Stimulated activated CD8-positive, alpha-beta memory T cell treated with anti-CD3 and anti-CD28 coated beads, Interleukin-4, amount 100 ng/mL, for 4 hours (primary cell): ENCODE measurements around the gene MED13L.

Source experiments
- DNase-seq, 2 donors: peaks; one replicate each; pipeline ENCODE4 v3.0.0-alpha.2; 2020; ENCODE audit warnings: low read depth in 2 of 2, low spot score in 1 of 2

The MED13L gene

DNA sequence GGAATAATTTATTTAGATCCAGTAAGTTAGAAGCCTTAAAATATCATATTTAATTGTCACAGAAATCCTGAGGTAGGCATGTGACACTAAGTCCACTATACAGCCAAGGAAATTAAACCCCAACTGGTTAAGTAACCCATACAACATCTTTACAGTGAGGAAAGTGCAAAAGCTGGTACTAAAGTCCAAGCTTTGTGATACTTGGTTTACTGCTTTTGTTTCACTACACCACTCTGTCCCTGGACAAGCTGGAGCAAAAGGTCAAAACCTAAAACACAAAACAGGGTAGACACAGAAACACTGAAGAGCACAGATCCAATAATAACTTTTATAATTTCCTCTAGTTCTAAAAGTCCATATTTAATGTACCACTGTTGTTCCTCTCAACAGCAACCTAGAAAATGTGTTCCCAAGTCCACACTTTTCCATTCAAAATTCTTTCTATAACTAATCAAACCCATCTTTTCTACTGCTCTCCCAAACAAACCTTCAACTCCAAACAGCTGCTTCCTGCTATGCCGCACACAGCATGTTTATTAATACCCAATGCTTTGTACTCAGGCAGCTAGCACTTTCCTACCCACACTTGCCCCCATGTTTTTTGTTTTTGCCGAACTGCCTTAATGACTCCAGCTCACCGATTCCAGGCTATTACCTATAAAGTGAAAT, 90.9 kb downstream of the MED13L start:
- no peak for DNase-seq

- no peak for DNase-seq
Measured at GRCh38 chr12:116184763-116185162, 92.7 kb downstream of the MED13L start.

DNA sequence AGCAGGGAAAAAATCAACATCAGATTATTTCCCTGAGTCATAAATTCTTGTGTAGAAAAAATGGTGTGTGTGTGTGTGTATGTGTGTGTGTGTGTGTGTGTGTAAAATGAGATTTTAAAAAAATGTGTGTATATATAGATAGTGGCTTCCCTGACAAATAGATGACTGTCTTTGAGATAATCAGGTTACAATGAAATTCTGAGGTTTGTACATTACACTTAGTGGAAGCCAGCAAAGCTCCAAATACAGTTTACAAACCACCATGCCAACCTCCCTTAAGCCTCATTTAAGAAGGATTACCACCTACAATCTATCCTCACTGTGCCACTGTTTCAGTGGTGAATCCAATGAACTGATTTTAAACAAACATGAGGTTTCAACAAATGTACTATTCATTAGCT, 93.8 kb downstream of the MED13L start:
- no peak for DNase-seq

DNA sequence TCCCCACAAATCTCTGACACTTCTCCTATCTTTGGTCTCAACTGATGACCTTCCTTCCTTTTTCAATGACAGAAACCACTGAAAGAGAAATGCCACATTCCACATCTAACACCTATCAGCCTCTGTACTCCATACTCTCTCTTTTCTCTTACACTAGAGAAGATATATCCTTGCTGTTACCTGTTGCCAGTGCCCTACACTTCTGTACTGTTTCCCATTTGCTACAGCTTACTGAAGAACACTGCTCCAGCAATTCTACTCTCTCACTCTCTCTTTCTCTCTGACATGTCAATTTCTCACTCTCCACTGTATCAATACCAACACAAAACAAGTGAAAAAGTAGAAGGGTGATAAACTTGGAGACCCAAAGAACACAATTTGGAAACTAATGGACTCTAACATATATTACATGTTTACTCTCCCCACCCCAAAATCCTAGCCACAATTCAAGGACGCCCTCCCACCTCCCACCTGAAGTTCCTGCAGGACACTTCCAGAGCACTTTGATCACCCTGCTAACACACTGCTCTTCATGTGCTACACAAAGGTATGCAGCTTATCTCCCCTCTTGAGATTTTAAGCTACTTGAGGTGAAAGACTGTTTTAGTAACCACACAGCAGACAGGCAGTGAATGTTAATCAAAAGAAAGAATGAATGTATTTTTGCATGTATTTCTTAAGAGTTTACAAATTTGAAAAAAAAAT, 95.0 kb downstream of the MED13L start:
- no peak for DNase-seq

- DNase-seq: no peak
Measured at GRCh38 chr12:116180448-116180847, 97.0 kb downstream of the MED13L start.

DNA sequence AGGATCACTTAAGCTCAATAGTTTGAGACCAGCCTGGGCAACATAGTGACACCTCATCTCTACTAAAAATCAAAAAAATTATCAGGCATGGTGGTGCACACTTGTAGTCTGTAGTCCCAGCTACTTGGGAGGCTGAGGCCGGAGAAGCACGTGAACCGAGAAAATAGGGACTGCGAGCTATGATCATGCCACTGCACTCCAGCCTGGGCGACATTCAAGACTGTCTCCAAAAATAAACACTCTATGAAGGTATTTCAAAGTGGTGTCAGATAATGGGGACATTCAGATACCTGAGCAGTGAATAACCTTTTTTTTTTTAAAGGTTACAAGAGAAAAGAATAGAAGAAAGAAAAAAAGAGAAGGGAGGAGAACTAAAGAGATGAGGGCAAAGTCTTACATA, 98.1 kb downstream of the MED13L start:
- no peak for DNase-seq

GRCh38 chr12:116177017-116177416, 100.5 kb downstream of the MED13L start:
- DNase-seq: no peak

DNA sequence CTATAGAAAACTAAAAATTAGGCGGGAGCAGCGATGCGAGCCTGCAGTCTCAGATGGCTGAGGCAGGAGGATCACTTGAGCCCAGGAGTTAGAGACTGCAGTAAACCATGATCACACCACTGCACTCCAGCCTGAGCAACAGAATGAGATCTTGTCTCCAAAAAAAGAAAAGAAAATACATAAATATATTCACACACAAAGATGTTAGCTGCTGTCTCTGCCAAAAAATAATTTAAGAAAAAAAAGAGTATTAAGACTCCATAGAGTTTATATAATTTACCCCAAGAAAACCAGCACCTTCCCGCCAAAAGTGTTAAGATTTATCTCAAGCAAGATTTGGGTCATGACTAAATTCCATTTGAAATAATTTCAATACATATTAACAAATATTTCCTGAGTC, 102.6 kb downstream of the MED13L start:
- DNase-seq: no peak

- DNase-seq: no peak
Measured at GRCh38 chr12:116174006-116174405, 103.5 kb downstream of the MED13L start.

DNA sequence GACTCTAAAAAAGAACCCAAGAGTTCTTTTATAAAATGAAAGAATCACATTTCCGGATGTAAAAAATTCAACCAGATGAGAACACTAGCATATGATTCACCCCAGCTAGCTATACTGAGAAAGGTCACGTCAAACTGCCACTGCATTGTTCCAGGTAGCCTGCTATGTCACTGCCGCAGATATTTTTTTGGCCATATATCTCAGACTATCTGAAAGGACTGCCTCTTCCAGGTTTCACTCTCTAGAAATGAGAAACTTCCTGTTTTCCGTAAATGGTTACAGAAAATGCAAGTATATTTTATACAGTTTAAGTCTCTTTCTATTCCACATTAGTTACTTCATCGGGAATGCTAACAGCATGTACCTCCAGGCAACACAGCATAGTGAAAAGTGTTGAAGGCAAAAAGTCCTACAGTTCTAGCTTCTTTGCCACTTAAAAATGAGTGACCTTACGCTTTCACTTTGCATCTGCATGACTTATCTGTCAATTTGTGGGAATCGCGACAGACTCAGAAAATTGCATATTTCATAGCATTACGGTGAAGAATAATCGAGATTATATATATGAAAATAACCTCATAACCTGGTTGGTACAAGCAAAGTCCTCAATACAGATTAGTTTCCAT, 105.2 kb downstream of the MED13L start:
- no peak for DNase-seq

- no peak for DNase-seq
Measured at GRCh38 chr12:116171549-116171948, 105.9 kb downstream of the MED13L start.

- no peak for DNase-seq
Measured at GRCh38 chr12:116169071-116169470, 108.4 kb downstream of the MED13L start.

DNA sequence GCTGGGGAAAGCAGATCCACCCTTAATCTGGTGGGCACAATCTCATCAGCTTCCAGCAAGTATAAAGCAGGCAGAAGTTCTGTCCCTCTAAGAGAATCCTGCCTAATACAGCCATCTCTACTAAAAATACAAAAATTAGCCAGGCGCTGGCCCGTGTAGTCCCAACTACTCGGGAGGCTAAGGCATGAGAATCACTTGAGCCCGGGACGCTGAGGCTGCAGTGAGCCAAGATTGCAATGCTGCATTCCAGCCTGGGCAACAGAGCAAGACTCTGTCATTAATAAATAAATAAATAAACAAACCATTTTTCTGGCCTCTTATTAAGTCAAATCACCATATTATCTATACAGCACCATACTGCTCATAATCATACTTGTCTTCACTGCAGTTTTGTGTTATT, 111.2 kb downstream of the MED13L start:
- DNase-seq: no peak

DNA sequence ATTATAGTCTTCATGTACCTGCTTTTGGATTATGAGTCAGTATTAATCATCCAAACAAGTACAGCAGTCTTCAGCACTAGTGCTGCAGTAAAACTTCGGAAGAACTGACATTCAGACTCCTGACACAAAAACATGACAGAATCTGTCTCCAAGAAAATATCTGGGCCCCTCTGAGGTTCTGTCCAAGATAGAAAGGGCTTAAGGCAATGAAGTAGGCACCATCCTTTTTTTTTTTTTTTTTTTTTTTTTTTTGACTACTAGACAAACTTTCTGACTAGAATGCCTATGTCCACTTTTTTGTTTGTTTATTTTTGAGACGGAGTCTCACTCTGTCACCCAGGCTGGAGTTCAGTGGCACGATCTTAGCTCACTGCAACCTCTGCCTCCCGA, 112.5 kb downstream of the MED13L start:
- DNase-seq: no peak

DNA sequence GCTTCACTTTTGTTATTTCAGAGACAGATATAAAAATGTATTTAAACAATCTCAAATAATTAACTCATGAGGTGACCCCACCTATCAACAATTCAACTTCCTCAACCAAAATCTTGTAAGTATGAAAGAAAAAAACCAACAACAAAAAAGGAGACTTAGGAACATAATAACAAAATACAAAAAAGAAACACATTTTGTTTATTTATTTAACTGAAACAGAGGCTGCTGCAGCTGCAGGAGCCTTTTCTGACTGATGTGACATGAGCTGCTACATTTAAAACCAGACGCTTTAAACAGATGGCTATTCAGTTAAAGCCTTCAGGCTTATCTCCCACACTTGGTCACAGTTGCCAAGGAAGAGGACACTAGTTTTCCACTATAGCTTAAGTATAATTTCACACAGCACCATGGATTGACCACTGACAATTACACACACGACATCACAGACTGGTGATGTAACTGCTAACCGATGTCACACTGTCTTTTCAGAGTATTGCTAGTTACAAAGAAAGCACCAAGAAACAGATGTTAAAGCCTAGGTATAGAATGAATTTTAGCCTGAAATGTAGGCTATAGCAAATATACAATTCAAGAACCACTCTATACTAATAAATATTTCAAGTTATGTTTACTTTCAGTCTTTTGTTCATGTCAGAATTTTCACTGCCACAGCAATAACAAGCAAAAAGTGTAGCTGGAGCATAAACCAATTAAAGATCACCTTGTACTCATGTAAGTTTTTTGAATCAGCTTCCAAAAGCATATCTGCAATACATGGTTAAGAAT, 113.0 kb downstream of the MED13L start:
- no peak for DNase-seq

DNA sequence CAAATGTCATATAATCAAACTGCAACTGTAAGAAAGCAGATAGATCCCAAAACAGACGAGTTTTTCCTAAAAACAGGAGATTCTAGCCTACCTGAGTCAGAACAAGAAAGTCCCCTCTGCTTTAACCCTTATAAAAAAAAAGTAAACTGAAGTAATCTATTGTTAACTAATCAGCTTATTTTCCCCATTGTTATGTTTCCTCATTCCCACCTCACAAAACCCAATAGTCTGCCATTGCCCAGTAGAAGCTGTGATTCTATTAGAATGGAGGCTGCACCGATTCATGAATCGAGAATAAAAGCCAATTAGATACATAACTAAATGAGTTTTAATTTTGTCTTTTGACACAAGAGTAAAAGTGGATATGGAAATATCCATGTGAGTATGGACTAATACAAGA, 115.4 kb downstream of the MED13L start:
- DNase-seq: no peak

DNA sequence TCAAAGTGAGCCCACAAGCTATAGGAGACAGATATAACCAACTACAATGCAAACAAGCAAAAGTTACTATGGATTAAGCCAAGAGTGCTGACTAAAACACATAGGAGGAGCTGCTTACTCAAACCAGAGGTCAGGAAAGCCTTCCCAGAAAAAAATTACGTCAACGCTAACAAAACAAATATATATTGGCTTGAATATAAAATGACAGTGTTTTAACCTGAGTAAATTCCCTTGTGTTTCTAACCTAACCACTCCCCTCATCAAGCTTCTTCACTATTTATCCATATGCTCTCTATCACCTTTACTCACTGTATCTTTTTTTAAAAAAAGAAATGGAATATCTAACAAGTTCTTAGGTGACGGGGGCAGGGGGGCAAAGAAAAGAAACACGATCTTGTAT, 115.9 kb downstream of the MED13L start:
- DNase-seq: no peak

DNA sequence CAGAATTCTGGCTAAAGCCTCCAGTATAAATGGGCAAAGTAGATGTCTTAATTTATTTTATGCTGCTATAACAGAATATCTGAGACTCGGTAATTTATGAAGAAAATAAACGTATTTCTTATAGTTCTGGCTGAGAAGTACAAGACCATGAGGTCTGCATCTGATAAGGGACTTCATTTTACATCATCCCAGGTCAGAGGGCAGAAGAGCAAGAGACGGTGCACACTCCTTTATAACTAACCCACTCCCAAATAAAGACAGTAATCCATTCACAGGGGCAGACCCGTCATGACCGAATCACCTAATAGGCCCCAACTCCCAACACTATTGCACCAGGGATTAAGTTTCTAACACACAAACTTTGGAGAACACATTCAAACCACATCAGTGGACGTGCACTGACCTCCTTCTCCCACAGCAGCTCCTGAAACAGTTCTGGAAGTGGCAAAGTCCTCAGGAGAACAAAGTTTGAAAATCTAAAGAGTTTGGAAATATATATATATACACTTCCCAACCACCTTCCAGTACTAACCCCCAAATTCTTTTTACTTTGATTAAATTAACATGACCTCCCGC, 116.5 kb downstream of the MED13L start:
- no peak for DNase-seq

DNA sequence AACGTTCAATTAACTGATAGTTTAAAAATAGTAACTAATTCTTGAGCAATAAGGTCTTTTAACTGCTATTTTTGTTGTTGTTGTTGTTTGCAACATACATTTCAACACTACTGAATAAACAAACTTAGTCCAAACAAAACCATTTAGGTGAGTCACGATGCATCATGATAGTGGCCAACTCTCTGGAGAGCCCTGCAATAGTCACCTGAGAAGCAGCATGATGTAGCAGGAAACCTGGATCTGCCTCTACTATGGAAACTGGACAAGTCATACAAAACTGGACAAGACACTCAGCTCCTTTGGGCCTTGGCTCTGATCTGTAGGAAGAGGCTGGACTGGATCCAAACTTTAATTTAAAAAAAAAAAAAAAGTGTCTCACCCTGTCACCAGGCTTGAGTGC, 117.3 kb downstream of the MED13L start:
- DNase-seq: no peak

GRCh38 chr12:116159593-116160200, 117.8 kb downstream of the MED13L start:
- DNase-seq: no peak

DNA sequence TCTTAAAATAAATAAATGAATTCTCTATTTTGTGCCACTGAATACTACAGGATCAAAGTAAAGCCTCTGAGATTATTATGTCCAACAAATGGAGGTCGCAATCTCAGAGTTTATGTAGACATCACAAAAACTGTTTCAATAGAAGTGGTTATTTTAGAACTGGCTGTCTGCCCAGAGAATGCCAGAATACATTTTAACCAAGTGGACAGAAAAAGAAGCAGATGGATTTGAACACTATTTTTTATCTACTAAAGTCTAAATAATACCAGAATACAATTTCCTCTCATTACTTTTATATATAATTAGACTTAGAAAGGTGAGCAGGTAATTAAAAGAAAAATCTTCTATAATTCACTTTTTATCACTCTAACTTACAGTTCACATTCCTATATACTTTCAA, 118.3 kb downstream of the MED13L start:
- no peak for DNase-seq
